IPS DF 4.7 (cell line): Measurements from ENCODE around the gene TMEM74B.
"Not testable (repeated sequence)": the region's sequence is repeated elsewhere in the genome, so short reads cannot be mapped to it uniquely, and the experiment has no call there.

Source experiments
- DNase-seq: peaks from one replicate; pipeline ENCODE4 v3.0.0-alpha.2; 2013; ENCODE audit warnings: low spot score; ENCODE audit errors: extremely low read depth

The TMEM74B gene

DNA sequence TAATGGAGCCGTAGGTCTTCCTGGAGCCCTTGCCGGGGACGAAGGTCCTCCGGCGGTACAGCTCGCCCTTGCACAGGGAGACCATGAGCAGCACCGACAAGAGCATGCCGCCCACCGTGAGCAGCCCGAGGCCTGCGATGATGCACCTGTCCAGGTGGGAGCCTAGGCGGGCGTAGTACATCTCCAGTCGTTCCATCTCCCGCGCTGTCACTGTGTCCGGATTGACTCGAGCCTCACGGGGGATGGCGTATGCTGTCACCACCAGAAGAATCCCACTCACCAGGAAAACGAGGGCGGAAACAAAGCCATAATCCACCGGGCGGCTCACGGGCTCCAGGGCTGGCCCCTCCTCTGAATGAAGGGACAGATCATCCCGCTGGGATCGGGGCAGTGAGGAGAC, 3.8 kb downstream of the TMEM74B start:
- no peak for DNase-seq

- DNase-seq: no peak
Measured at GRCh38 chr20:1178623-1179022, 6.2 kb downstream of the TMEM74B start.

- no peak for DNase-seq
Measured at GRCh38 chr20:1178103-1178502, 6.7 kb downstream of the TMEM74B start.

GRCh38 chr20:1177680-1178079, 7.1 kb downstream of the TMEM74B start:
- DNase-seq: no peak

DNA sequence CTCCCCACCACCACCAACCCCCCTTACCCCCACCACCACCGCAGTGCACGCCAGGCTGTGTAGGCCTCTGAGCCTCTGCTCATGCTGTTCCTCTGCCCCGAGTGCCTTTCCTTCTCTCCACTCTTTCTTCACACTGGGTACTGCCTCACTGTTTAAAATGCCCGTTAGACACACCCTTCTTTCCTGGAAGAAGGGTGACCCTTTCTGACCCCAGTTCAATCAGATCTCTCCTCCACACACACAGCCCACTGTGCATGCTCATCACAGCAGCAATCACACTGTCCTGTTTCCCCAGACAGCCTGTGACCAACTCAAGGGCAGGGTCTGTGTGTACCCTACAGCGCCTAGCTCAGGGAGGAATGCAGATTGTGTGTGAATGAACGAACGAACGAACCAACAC, 10.0 kb downstream of the TMEM74B start:
- DNase-seq: no peak

DNA sequence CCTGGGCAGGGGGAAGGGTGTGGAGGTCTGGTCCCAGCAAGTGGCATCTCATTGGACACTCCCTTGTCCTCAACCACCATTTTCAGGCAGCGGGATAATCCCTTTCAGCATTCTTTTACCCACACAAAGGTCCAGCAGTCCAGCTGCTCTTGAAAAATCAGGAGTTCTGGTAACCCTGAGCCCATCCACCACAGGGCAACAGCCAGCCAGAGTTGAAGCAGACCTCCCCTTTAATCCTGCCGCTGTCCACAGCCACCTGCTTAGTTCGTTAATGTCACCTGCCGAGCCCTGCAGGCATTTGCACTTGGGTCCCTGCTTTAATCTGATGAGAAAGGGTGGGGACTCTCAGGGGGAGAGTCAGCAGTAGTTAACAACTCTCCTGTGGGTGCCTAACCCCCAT, 11.1 kb downstream of the TMEM74B start:
- DNase-seq: no peak

- DNase-seq: no peak
Measured at GRCh38 chr20:1171461-1172093, 13.2 kb downstream of the TMEM74B start.

DNA sequence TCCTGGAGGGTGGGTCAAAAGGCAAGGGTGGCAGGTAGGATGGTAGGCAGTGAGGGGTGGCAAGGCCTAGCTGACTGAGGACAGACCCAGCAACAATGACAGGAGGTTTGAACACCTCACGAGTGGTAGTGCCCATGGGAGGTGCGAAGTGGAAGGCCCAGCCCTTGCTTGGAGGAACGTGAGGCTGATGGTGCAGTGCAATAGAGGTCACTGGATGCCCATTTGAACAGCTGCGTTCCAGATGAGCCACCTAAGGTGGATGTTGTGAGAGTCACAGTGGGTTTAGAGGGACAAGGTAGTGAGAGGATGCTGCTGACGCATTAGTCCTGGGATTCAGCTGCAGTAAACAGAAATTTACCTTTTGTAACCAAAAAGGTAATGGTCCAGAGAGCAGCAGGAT, 15.6 kb downstream of the TMEM74B start:
- no peak for DNase-seq

DNA sequence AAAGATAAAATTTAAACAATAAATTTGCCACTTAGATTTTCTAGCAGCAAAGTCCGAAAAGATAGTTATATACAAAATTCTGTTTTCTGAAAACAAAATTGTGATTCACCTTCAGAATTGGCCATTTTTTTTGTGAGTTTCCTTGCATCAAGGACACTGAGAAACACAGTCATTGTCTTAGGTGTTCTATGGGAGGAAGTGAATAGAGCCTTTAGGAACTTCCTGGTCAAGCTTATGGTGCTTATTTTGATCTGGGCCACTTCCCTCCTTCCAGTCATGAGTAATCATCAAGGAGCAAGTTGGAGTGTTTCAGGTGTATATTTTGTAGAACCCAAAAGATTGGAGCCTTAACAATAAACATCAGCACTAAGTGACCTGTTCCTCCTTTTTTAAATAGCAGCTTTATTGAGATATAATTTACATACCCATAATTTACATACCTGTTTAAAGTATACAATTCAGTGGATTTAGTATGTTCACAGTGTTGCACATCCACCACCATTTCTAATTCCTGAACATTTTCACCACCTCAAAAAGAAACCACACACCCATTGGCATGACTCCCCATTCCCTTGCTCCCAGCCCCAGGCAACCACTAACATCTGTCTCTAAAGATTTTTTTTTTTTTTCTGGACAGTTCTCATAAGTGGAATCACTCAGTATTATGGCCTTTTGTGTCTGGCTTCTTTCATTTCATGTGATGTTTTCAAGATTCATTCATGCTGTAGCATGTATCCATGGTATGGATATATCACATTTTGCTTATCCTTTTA, 17.6 kb downstream of the TMEM74B start:
- DNase-seq: no peak

- no peak for DNase-seq
Measured at GRCh38 chr20:1165941-1166340, 18.8 kb downstream of the TMEM74B start.

GRCh38 chr20:1165521-1165920, 19.3 kb downstream of the TMEM74B start:
- no peak for DNase-seq

GRCh38 chr20:1164871-1165270, 19.9 kb downstream of the TMEM74B start:
- DNase-seq: no peak

DNA sequence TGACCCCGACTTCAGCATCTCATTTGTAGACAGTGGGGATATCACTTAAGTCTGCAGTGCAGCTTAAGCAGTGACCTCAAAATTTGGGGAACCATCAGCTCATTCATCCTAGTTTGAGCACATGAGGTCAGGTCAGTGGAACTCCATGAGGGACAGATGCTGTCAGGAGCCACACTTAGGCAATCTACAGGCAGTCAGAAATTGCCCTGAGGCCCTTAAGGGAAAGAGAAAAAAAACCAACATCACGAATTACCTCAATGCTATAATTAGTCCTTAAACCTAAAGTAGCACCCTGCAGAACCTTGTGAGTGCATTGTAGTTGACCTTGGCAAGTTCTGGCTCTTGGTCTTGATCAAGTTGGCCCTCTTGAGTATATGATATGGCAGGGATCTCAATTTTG, 21.1 kb downstream of the TMEM74B start:
- no peak for DNase-seq

- DNase-seq: no peak
Measured at GRCh38 chr20:1163105-1163504, 21.7 kb downstream of the TMEM74B start.

DNA sequence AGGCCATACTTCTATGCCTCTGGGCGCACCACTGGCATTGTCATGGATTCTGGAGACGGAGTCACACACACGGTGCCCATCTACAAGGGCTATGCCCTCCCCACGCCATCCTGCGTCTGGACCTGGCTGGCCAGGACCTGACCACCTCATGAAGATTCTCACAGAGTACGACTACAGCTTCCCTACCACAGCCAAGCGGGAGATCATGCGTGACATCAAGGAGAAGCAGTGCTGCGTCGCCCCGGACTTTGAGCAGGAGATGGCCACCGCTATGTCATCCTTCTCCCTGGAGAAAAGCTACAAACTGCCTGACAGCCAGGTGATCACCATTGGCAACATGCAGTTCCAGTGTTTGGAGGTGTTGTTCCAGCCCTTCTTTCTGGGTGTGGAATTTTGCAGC, 23.8 kb downstream of the TMEM74B start:
- DNase-seq: no peak

GRCh38 chr20:1160496-1160895, 24.3 kb downstream of the TMEM74B start:
- DNase-seq: no peak

GRCh38 chr20:1155342-1155741, 29.4 kb downstream of the TMEM74B start:
- DNase-seq: no peak

- DNase-seq: no peak
Measured at GRCh38 chr20:1154691-1155090, 30.1 kb downstream of the TMEM74B start.

DNA sequence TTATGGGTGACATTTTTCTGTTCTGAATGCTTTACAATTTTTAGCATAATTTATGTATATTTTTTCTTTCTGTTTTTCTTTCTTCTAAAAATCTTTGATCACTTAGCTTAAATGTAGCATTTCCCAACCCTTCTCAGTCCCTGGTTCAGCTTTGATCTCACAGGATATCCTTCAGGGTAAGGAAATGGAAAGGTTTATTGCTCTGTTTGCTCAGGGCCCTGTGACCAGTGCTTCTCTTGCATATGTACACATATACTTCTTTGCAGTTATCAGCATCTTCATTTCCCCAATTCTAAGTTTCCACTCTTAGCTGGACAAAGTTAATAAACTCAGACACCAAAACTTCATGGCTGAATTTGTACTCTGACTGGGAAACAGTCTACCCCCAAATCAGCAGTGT, 30.6 kb downstream of the TMEM74B start:
- no peak for DNase-seq

DNA sequence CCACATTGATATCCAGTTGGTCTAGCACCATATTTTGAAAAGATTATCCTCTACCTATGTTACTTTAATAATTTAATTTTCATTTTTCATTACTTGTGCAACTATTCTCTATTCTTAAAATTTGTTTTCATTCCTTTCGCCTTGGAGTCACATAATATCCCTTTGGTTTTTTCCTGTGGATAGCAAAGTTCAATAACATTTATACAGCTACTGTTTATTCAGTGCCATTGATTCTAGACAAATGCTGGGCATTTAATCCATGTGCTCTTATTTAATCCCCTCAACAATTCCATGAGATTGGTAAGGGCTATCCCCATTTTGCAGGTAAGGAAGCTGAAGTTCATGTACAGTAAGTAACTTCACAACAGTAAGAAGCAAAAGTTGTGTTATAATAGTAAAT, 33.8 kb downstream of the TMEM74B start:
- DNase-seq: no peak

GRCh38 chr20:1150218-1150617, 34.6 kb downstream of the TMEM74B start:
- no peak for DNase-seq

GRCh38 chr20:1149812-1150211, 35.0 kb downstream of the TMEM74B start:
- not testable (repeated sequence) for DNase-seq

DNA sequence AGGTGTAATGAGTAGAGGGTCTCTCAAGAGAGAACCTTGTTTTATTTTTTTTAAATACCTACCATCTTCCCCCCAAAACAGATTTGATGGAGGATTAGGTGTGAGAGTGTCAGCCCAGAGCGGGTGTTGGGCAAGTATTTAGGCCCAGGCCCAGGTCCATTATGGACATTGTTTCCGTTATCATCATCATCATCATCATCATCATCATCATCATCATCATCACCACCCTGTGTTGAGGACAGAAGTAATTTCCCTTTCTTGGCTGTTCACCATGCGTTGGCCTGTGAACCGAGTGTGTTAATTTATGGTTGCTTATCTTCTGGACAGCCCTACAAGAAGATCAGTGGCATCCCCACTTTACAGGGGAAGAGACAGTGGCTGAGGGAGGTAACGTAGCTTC, 37.8 kb downstream of the TMEM74B start:
- DNase-seq: no peak
